Liver (tissue), 9 donors: ENCODE data around the gene STH. TPM values are rescaled to one million over a fixed set of nuclear protein-coding genes. Genes with fewer than 3 reads are reported as not detected.

Source experiments
- DNase-seq: peaks from one replicate; pipeline ENCODE4 v3.0.0-alpha.2; 2017; ENCODE audit warnings: low spot score
- H3K27ac ChIP-seq, 2 donors: one replicate each; pipeline ENCODE4 v1.7.0; 2013; ENCODE audit warnings: inconsistent platforms in 2 of 2, low read length in 2 of 2, control low read depth in 1 of 2, low read depth in 1 of 2, mild to moderate bottlenecking in 1 of 2
- H3K27me3 ChIP-seq, 4 donors: one replicate each; pipeline versions ENCODE4 v1.6.1 to v1.7.0; 2013; ENCODE audit warnings: low read length in 3 of 4, inconsistent platforms in 1 of 4, mild to moderate bottlenecking in 1 of 4, moderate library complexity in 1 of 4; ENCODE audit not compliant: control insufficient read depth in 4 of 4, insufficient read depth in 4 of 4
- H3K36me3 ChIP-seq, 4 donors: one replicate each; pipeline versions ENCODE4 v1.6.1 to v1.7.0; 2013; ENCODE audit warnings: low read length in 3 of 4, mild to moderate bottlenecking in 3 of 4, low read depth in 1 of 4, moderate library complexity in 1 of 4; ENCODE audit not compliant: control insufficient read depth in 4 of 4, insufficient read depth in 3 of 4
- H3K4me1 ChIP-seq, 4 donors: one replicate each; pipeline versions ENCODE4 v1.6.1 to v1.7.0; 2013; ENCODE audit warnings: low read length in 3 of 4, mild to moderate bottlenecking in 3 of 4, moderate library complexity in 1 of 4; ENCODE audit not compliant: control insufficient read depth in 4 of 4, insufficient read depth in 4 of 4
- H3K4me3 ChIP-seq, 3 donors: one replicate each; pipeline versions ENCODE4 v1.6.1 to v1.7.0; 2013; ENCODE audit warnings: low read length in 3 of 3, control low read depth in 1 of 3, low read depth in 1 of 3, mild to moderate bottlenecking in 1 of 3
- H3K9ac ChIP-seq, 2 donors: one replicate each; pipeline ENCODE4 v1.7.0; 2013; ENCODE audit warnings: low read length in 2 of 2, mild to moderate bottlenecking in 2 of 2, moderate library complexity in 2 of 2, control low read depth in 1 of 2, low read depth in 1 of 2
- H3K9me3 ChIP-seq, 4 donors: one replicate each; pipeline versions ENCODE4 v1.6.1 to v1.7.0; 2013; ENCODE audit warnings: low read length in 3 of 4; ENCODE audit not compliant: control insufficient read depth in 4 of 4
- ATF3 ChIP-seq: IDR thresholded peaks from 2 replicates; pipeline ENCODE4 v1.6.1; 2016; ENCODE audit warnings: antibody characterized with exemption
- EGR1 ChIP-seq, 2 donors: IDR thresholded peaks; 2 replicates each; pipeline ENCODE4 v1.6.1; 2016 to 2018; ENCODE audit warnings: antibody characterized with exemption in 2 of 2, low read depth in 2 of 2
- FOXA2 ChIP-seq: IDR thresholded peaks from 2 replicates; pipeline ENCODE4 v1.6.1; 2016; ENCODE audit warnings: antibody characterized with exemption
- HNF4G ChIP-seq: IDR thresholded peaks from 2 replicates; pipeline ENCODE4 v1.6.1; 2016; ENCODE audit warnings: antibody characterized with exemption
- JUND ChIP-seq, 2 donors: IDR thresholded peaks; 2 replicates each; pipeline ENCODE4 v1.6.1; 2016; ENCODE audit warnings: antibody characterized with exemption in 2 of 2
- NR2F2 ChIP-seq: IDR thresholded peaks from 2 replicates; pipeline ENCODE4 v1.6.1; 2016; ENCODE audit warnings: antibody characterized with exemption
- RAD21 ChIP-seq, 2 donors: IDR thresholded peaks; 2 replicates each; pipeline ENCODE4 v1.6.1; 2016; ENCODE audit warnings: antibody characterized with exemption in 2 of 2, mild to moderate bottlenecking in 2 of 2
- RXRA ChIP-seq, 2 donors: IDR thresholded peaks; 2 replicates each; pipeline ENCODE4 v1.6.1; 2017 to 2018; ENCODE audit warnings: antibody characterized with exemption in 2 of 2, mild to moderate bottlenecking in 1 of 2
- TAF1 ChIP-seq: conservative IDR thresholded peaks from 2 replicates; pipeline ENCODE4 v1.6.1; 2016; ENCODE audit warnings: antibody characterized with exemption, mild to moderate bottlenecking
- YY1 ChIP-seq: IDR thresholded peaks from 2 replicates; pipeline ENCODE4 v1.6.1; 2016; ENCODE audit warnings: antibody characterized with exemption, mild to moderate bottlenecking
- ZBTB33 ChIP-seq: IDR thresholded peaks from 2 replicates; pipeline ENCODE4 v1.6.1; 2016; ENCODE audit warnings: antibody characterized with exemption
- WGBS: extraction: QIAGEN DNeasy Blood & Tissue Kit; methylation state at CpG from one replicate; pipeline ENCODE4 v1.1.7; 2013; 5-methylcytosine and 5-hydroxymethylcytosine counted together
- polyA plus RNA-seq, 2 donors: library from polyadenylated mRNA; stranded (reverse) in 1 of 2; unstranded in 1 of 2; fragments of 200-250 nt in 1 of 2; fragments of >200 nt in 1 of 2; fragmentation: Nextera tagmentation in 1 of 2; extraction: Ambion mirVana in 1 of 2; gene quantifications; one replicate each; pipeline versions ENCODE4 v1.2.1 to v1.2.3, GENCODE V29; 2013 to 2015
- total RNA-seq, 2 donors: library from RNA; depleted of rRNA; stranded (reverse); fragments of >200 nt; gene quantifications; one replicate each; pipeline ENCODE4 v1.2.3, GENCODE V29; 2014
- donor health status: healthy.
- donor health status: healthy.
- donor health status: healthy.
- donor health status: healthy.
- donor health status: healthy.

The STH gene
- total and polyA plus RNA-seq, 4 donors = not detected

GRCh38 chr17:45995627-45996270 lies 3.3 kb upstream of the STH start:
- no peak for DNase-seq
- TF ChIP-seq ATF3 (no peak), RXRA (IDR thresholded peaks at IDR 0.05) (no peak), EGR1 (IDR thresholded peaks at IDR 0.05; ENCODE audit: low read depth in 2 of 2) (no peak), YY1 (no peak), TAF1 (no peak), FOXA2 (no peak), JUND (IDR thresholded peaks at IDR 0.05) (no peak), RAD21 (IDR thresholded peaks at IDR 0.05) (no peak)
- no peaks in the 10 kb centered on the region for H3K9me3 ChIP-seq

GRCh38 chr17:45996282-45996937 lies 2.6 kb upstream of the STH start:
- no peak for DNase-seq
- Histone ChIP-seq H3K27ac (no peak overlapping the region), H3K4me3 (no peak overlapping the region), H3K9me3 (no peaks in the 10 kb centered on the region), H3K36me3 (no peaks in the 10 kb centered on the region), H3K27me3 (no peaks in the 10 kb centered on the region), H3K9ac (no peak overlapping the region), H3K4me1 (no peaks in the 10 kb centered on the region)
- no peak for TF ChIP-seq FOXA2
- TF ChIP-seq ZBTB33 = no peak
- TF ChIP-seq JUND (IDR thresholded peaks at IDR 0.05) = no peak
- no peak for TF ChIP-seq ATF3
- no peak for TF ChIP-seq EGR1 (IDR thresholded peaks at IDR 0.05; ENCODE audit: low read depth in 2 of 2)
- TF ChIP-seq NR2F2 = no peak
- no peak for TF ChIP-seq HNF4G
- WGBS = 85% methylated on average over 31 of the region's 31 CpGs

More at GRCh38 chr17:45995627-45996270, 3.3 kb upstream of the STH start:
- no peak overlapping the region for H3K4me3 ChIP-seq
- H3K4me1 ChIP-seq = no peaks in the 10 kb centered on the region
- no peaks in the 10 kb centered on the region for H3K36me3 ChIP-seq
- no peak overlapping the region for H3K27ac ChIP-seq
- no peak overlapping the region for H3K9ac ChIP-seq
- no peaks in the 10 kb centered on the region for H3K27me3 ChIP-seq
- WGBS = 85% methylated on average over 14 of the region's 14 CpGs

- H3K36me3 ChIP-seq = no peaks in the 10 kb centered on the region
- TF ChIP-seq JUND (IDR thresholded peaks at IDR 0.05) = no peak
- H3K4me1 ChIP-seq = no peaks in the 10 kb centered on the region
- no peak for DNase-seq
- no peaks in the 10 kb centered on the region for H3K9me3 ChIP-seq
- no peaks in the 10 kb centered on the region for H3K27me3 ChIP-seq
- no peak overlapping the region for H3K4me3 ChIP-seq
- no peak overlapping the region for H3K9ac ChIP-seq
- WGBS = 91% methylated on average over 13 of the region's 13 CpGs
- no peak overlapping the region for H3K27ac ChIP-seq
These were observed 1.9 kb upstream of the STH start for GRCh38 chr17:45997166-45997565.
